Measurements from ENCODE around the gene SLC32A1. TPM values are rescaled to one million over a fixed set of nuclear protein-coding genes. Genes with fewer than 3 reads are reported as not detected.

The SLC32A1 gene
- total RNA-seq, 1 experiment from 2014 or later: 0.09 TPM

DNA sequence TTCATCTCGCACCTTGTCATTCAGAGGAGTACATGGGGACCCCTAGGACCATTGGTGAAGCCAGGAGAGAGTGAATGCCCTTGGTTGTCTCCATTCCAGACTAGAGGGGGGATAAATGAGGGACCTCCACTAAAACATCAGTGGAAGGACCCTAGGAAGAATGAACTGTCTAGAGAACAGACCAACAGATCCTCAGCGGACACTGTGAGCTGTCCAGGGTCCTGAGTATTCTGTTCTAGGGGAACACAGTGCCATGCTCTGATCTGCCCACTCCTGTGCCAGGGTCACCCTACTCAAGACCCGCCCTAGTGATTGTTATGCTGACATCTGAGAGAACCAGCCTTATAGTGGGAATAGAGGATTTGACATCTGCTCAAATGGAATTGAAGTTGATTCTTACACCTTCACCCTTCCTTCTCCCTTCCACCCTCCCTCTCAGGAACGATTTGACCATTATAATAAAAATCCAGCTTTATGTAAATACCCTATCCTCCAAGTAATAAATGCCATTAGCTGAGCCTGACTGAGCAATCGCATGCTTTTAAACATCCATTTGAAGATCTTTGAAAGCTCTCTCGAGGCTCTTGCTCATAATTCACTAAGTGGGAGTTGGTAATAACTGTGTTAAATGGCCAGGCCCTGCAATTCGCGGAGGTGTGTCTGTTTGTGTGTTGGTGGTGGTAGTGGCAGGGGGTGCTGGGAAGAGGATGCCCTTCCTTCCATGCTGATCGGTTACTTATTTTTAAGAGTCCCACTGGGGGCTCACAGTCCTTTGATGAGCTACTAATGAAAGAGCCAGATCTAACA is 43.6 kb upstream of the SLC32A1 start:
- ChIA-PET CTCF (interaction anchor here (1.0 to 1.3 kb wide), 4 partner anchors 12 to 45 kb away, joined by 3 to 5 read pairs (median 4); no protein-coding TSS in a partner anchor), POLR2A (no interaction called here)
- H3K27me3 Mint-ChIP-seq (ENCODE audit: low read depth): peaks cover 82% of the 10 kb centered on the region
- peak; percentile 92 for ATAC-seq
- H3K9me3 Mint-ChIP-seq: no peaks in the 10 kb centered on the region
- peak; percentile 74 for DNase-seq (ENCODE audit: low spot score)
- H3K4me1 Mint-ChIP-seq: no peaks in the 10 kb centered on the region
- no peaks in the 10 kb centered on the region for H3K36me3 Mint-ChIP-seq
- H3K4me3 Mint-ChIP-seq: no peak overlapping the region
- H3K27ac Mint-ChIP-seq: no peak overlapping the region
- TF ChIP-seq PRRX2 (CRISPR knock-in tag; IDR thresholded peaks at IDR 0.05) (no peak), TCF7 (CRISPR knock-in tag; IDR thresholded peaks at IDR 0.05; ENCODE audit: low read depth) (no peak), TEAD4 (CRISPR knock-in tag; IDR thresholded peaks at IDR 0.05) (no peak), GTF2I (CRISPR knock-in tag; conservative IDR thresholded peaks at IDR 0.05) (no peak), TEAD1 (CRISPR knock-in tag; IDR thresholded peaks at IDR 0.05) (peak; percentile 42; the same call in 1 of the 2 replicates), ESRRA (CRISPR knock-in tag; IDR thresholded peaks at IDR 0.05; ENCODE audit: borderline replicate concordance) (no peak), ZNF219 (CRISPR knock-in tag; IDR thresholded peaks at IDR 0.05; ENCODE audit: borderline replicate concordance) (no peak), CBFB (CRISPR knock-in tag; IDR thresholded peaks at IDR 0.05; ENCODE audit: low read depth) (no peak), TP53 (CRISPR knock-in tag; IDR thresholded peaks at IDR 0.05) (no peak), ATF1 (CRISPR knock-in tag; IDR thresholded peaks at IDR 0.05) (no peak), HMGA2 (CRISPR knock-in tag; IDR thresholded peaks at IDR 0.05) (no peak), NFYB (CRISPR knock-in tag; conservative IDR thresholded peaks at IDR 0.05; ENCODE audit: low read depth) (no peak)
- TF ChIP-seq, protein P1, sequence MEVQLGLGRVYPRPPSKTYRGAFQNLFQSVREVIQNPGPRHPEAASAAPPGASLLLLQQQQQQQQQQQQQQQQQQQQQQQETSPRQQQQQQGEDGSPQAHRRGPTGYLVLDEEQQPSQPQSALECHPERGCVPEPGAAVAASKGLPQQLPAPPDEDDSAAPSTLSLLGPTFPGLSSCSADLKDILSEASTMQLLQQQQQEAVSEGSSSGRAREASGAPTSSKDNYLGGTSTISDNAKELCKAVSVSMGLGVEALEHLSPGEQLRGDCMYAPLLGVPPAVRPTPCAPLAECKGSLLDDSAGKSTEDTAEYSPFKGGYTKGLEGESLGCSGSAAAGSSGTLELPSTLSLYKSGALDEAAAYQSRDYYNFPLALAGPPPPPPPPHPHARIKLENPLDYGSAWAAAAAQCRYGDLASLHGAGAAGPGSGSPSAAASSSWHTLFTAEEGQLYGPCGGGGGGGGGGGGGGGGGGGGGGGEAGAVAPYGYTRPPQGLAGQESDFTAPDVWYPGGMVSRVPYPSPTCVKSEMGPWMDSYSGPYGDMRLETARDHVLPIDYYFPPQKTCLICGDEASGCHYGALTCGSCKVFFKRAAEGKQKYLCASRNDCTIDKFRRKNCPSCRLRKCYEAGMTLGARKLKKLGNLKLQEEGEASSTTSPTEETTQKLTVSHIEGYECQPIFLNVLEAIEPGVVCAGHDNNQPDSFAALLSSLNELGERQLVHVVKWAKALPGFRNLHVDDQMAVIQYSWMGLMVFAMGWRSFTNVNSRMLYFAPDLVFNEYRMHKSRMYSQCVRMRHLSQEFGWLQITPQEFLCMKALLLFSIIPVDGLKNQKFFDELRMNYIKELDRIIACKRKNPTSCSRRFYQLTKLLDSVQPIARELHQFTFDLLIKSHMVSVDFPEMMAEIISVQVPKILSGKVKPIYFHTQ (CRISPR knock-in tag; IDR thresholded peaks at IDR 0.05): no peak
- TF ChIP-seq, protein P2, sequence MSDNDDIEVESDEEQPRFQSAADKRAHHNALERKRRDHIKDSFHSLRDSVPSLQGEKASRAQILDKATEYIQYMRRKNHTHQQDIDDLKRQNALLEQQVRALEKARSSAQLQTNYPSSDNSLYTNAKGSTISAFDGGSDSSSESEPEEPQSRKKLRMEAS (CRISPR knock-in tag; IDR thresholded peaks at IDR 0.05): 0 out of 2 replicates have a peak, but pooled peaks have one; percentile 1
- TF ChIP-seq, protein P3, sequence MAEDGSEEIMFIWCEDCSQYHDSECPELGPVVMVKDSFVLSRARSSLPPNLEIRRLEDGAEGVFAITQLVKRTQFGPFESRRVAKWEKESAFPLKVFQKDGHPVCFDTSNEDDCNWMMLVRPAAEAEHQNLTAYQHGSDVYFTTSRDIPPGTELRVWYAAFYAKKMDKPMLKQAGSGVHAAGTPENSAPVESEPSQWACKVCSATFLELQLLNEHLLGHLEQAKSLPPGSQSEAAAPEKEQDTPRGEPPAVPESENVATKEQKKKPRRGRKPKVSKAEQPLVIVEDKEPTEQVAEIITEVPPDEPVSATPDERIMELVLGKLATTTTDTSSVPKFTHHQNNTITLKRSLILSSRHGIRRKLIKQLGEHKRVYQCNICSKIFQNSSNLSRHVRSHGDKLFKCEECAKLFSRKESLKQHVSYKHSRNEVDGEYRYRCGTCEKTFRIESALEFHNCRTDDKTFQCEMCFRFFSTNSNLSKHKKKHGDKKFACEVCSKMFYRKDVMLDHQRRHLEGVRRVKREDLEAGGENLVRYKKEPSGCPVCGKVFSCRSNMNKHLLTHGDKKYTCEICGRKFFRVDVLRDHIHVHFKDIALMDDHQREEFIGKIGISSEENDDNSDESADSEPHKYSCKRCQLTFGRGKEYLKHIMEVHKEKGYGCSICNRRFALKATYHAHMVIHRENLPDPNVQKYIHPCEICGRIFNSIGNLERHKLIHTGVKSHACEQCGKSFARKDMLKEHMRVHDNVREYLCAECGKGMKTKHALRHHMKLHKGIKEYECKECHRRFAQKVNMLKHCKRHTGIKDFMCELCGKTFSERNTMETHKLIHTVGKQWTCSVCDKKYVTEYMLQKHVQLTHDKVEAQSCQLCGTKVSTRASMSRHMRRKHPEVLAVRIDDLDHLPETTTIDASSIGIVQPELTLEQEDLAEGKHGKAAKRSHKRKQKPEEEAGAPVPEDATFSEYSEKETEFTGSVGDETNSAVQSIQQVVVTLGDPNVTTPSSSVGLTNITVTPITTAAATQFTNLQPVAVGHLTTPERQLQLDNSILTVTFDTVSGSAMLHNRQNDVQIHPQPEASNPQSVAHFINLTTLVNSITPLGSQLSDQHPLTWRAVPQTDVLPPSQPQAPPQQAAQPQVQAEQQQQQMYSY (CRISPR knock-in tag; IDR thresholded peaks at IDR 0.05): no peak
- TF ChIP-seq, protein P4, sequence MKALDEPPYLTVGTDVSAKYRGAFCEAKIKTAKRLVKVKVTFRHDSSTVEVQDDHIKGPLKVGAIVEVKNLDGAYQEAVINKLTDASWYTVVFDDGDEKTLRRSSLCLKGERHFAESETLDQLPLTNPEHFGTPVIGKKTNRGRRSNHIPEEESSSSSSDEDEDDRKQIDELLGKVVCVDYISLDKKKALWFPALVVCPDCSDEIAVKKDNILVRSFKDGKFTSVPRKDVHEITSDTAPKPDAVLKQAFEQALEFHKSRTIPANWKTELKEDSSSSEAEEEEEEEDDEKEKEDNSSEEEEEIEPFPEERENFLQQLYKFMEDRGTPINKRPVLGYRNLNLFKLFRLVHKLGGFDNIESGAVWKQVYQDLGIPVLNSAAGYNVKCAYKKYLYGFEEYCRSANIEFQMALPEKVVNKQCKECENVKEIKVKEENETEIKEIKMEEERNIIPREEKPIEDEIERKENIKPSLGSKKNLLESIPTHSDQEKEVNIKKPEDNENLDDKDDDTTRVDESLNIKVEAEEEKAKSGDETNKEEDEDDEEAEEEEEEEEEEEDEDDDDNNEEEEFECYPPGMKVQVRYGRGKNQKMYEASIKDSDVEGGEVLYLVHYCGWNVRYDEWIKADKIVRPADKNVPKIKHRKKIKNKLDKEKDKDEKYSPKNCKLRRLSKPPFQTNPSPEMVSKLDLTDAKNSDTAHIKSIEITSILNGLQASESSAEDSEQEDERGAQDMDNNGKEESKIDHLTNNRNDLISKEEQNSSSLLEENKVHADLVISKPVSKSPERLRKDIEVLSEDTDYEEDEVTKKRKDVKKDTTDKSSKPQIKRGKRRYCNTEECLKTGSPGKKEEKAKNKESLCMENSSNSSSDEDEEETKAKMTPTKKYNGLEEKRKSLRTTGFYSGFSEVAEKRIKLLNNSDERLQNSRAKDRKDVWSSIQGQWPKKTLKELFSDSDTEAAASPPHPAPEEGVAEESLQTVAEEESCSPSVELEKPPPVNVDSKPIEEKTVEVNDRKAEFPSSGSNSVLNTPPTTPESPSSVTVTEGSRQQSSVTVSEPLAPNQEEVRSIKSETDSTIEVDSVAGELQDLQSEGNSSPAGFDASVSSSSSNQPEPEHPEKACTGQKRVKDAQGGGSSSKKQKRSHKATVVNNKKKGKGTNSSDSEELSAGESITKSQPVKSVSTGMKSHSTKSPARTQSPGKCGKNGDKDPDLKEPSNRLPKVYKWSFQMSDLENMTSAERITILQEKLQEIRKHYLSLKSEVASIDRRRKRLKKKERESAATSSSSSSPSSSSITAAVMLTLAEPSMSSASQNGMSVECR (CRISPR knock-in tag; IDR thresholded peaks at IDR 0.05; ENCODE audit: borderline replicate concordance): no peak
- TF ChIP-seq, protein P5, sequence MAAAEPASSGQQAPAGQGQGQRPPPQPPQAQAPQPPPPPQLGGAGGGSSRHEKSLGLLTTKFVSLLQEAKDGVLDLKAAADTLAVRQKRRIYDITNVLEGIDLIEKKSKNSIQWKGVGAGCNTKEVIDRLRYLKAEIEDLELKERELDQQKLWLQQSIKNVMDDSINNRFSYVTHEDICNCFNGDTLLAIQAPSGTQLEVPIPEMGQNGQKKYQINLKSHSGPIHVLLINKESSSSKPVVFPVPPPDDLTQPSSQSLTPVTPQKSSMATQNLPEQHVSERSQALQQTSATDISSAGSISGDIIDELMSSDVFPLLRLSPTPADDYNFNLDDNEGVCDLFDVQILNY (CRISPR knock-in tag; IDR thresholded peaks at IDR 0.05): no peak
- TF ChIP-seq, protein P6, sequence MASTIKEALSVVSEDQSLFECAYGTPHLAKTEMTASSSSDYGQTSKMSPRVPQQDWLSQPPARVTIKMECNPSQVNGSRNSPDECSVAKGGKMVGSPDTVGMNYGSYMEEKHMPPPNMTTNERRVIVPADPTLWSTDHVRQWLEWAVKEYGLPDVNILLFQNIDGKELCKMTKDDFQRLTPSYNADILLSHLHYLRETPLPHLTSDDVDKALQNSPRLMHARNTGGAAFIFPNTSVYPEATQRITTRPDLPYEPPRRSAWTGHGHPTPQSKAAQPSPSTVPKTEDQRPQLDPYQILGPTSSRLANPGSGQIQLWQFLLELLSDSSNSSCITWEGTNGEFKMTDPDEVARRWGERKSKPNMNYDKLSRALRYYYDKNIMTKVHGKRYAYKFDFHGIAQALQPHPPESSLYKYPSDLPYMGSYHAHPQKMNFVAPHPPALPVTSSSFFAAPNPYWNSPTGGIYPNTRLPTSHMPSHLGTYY (CRISPR knock-in tag; IDR thresholded peaks at IDR 0.05): no peak
- TF ChIP-seq, protein P7, sequence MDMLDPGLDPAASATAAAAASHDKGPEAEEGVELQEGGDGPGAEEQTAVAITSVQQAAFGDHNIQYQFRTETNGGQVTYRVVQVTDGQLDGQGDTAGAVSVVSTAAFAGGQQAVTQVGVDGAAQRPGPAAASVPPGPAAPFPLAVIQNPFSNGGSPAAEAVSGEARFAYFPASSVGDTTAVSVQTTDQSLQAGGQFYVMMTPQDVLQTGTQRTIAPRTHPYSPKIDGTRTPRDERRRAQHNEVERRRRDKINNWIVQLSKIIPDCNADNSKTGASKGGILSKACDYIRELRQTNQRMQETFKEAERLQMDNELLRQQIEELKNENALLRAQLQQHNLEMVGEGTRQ (CRISPR knock-in tag; IDR thresholded peaks at IDR 0.05): no peak
- TF ChIP-seq, protein P8, sequence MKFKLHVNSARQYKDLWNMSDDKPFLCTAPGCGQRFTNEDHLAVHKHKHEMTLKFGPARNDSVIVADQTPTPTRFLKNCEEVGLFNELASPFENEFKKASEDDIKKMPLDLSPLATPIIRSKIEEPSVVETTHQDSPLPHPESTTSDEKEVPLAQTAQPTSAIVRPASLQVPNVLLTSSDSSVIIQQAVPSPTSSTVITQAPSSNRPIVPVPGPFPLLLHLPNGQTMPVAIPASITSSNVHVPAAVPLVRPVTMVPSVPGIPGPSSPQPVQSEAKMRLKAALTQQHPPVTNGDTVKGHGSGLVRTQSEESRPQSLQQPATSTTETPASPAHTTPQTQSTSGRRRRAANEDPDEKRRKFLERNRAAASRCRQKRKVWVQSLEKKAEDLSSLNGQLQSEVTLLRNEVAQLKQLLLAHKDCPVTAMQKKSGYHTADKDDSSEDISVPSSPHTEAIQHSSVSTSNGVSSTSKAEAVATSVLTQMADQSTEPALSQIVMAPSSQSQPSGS (CRISPR knock-in tag; IDR thresholded peaks at IDR 0.05; ENCODE audit: borderline replicate concordance, low read depth): no peak

Data from WTC11 (cell line).